AG20443 (cell line): ENCODE measurements around the gene GOLGA1.

ENCODE experiments used
- DNase-seq: peaks from one replicate; pipeline ENCODE4 v3.0.0; 2012; ENCODE audit warnings: low spot score, mixed read lengths

The GOLGA1 gene

GRCh38 chr9:124835026-124835557 is 105.8 kb downstream of the GOLGA1 start:
- DNase-seq = no peak

GRCh38 chr9:124834591-124834990 is 106.3 kb downstream of the GOLGA1 start:
- DNase-seq = peak; percentile 59

DNA sequence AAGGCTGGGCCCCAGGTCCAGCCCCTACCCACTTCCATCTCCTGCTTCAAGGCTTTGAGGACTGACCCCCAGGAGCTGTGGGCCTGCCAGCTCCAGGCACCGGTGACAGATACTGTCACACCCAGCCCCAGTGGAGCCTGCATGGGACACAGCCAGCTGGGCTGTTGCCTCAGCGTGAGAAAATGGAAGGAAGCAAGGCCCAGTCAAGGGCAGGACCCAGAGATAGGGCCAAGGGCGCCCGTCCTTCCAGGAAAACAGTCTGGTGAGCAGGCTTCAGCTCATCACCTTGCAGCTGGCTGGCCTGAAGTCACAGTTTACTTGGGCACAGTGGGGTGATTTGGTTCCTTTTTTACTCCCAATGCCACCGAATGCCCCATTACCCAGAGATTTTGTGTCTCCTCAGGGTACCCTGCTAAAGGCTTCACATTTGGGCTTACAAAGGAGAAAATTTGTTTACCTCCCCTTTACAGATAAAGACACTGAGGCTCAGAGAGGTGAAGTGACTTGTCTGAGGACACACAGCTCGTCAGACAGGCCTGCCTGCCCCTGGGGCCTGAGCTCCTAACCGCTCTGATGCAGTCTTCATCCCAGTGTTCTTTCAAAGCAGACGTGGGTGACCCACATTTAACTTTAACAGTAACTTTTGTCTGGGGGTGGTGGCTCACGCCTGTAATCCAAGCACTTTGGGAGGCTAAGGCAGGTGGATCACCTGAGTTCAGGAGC is 109.1 kb downstream of the GOLGA1 start:
- DNase-seq = no peak

GRCh38 chr9:124830593-124830992 is 110.3 kb downstream of the GOLGA1 start:
- no peak for DNase-seq

DNA sequence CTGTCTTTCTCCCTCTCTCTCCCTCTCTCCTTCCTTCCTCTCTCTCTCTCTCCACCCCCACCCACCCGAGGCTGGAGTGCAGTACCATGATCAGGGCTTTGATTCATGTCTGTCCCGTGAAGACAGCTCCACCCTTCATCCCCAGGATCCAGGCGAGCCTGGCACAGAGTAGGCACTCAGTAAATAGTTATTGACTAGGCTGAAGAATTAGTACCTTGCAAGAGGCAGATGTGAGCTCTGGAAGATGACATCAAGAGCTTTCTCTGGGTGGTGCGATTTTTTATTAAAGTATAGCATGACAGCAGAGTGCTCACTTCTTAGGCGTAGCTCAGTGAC is 111.6 kb downstream of the GOLGA1 start:
- DNase-seq = no peak

- no peak for DNase-seq
Observed at GRCh38 chr9:124828489-124829333, 112.2 kb downstream of the GOLGA1 start.
